Activated T-cell treated with anti-CD3 and anti-CD28 coated beads, Interleukin-2, amount 50 U/mL, for 1 hour (primary cell): ENCODE results near the gene TBC1D5.

Experiments used
- DNase-seq: peaks from one replicate; pipeline ENCODE4 v3.0.0-alpha.2; 2020

TBC1D5 gene

DNA sequence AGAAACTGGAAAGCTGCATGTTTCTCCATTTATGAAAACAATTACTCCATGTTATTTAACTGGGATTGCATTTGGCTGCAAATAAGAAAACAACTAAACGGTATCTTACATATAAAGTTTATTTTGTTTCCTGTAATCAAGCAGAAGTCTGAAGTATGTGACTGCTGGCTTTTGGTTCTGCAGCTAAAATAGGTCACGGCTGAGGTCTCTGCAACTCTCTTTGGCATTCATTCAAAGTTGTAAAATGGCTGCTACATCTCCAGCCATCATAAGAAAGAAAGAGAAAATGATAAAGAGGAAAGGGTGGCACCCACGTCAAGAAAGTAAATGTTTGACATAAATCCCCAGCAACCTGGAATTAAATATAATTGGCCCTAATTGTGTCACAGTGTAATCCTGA, 406.1 kb downstream of the TBC1D5 start:
- DNase-seq, result no peak

DNA sequence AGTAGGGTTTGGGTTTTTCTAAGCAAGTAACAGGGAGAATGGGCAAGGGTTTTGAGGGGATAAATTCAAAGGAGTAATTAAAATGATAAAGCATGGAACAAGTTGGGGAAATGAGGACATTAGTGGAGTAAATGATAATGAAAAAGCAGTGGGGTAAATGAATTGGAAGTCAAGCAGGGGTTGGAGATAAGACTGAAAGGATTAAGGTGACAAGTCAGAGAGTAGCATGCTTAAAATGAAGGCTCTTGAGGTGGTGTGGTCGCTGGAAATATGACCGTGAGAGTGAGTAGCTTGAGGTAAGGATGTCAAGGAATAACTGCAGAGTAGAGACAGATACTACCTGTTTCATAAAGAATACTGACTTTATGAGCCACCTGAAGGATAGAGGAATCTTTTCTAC, 408.5 kb downstream of the TBC1D5 start:
- no peak for DNase-seq

DNA sequence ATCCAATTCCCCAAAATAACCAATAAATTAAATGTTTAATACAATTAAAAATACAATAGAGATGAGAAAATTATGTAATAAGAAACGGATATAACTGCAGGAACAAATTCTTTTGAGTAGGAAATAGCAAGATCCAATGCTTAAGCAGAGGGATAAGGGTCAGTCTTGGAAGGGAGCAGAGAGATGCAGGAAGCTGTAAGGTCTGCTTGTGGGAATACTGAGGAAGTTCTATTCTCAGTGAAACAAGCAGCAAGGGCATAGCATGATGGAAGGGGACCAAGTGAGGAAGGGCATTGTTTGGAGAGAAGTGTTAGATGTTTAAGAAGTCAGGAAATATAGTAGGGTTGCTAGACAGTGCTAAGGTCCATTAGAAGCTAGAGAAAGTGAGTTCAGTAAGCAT, 409.0 kb downstream of the TBC1D5 start:
- no peak for DNase-seq

DNA sequence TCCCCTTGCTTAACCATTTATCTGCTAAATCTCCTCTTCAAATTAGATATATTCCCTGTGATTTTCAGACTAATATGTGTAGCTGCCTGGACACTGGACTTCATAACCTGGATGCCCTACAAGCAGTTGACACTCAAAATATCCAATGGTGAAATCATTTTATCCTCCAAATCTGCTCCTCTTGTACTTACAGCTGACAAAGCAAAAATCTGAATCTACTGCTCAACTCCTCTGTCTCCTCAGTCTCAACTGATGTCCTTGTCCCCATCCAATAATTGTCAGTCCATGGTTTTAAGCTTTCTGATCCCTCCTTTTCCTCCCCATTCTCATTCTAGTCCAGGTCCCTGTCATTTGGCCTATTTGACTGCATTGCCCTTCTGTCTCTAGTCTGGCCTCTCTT, 411.8 kb downstream of the TBC1D5 start:
- no peak for DNase-seq

DNA sequence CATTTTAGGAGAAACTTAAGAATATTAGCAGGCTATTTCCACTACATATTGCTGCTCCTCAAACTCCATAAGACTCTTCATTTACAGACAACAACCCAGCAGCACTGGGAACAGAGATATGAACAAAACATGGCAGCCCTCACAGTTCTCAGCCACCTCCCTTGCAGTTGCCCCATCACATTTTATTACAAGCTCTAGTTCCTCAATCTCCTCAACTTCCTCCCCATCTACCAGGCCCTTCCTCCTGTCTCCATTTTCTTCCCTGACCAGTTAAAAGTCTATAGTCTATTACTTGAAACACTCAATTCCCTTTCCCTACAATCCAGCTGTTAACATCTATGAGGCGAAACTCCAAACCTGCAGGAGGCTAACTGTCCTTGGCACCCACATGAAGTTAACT, 412.5 kb downstream of the TBC1D5 start:
- DNase-seq, result no peak

DNA sequence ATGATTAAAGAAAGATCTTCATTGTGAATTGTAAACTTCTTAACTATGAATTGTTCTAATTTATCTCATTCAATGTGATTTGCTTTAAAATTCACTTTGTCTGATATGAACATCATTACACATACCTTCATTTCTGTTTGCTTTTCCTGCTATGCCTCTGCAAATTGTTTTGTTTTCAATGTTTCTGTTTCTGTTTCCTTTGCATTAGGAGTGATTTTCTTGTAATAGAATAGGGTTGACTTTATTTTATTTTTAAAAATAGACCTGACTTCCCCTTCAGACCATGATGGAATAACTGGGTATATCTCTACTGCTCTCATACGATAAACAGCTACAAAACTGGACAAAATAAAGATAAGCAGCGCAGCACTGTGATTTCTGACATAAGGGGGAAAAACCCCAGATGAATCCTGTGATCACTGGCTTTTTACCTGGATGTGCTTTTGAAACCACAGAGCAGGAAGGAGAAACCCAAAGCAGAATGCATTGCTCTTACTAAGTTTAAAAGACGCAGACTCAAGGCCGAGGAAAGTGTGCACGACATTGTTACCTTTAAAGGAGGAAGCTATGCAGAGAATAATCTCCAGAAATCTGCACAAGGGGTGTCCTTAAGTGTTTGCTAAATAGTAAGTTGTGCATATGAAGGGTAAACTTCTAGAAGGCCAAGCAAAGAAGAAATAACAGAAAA, 420.2 kb downstream of the TBC1D5 start:
- DNase-seq, result no peak

DNA sequence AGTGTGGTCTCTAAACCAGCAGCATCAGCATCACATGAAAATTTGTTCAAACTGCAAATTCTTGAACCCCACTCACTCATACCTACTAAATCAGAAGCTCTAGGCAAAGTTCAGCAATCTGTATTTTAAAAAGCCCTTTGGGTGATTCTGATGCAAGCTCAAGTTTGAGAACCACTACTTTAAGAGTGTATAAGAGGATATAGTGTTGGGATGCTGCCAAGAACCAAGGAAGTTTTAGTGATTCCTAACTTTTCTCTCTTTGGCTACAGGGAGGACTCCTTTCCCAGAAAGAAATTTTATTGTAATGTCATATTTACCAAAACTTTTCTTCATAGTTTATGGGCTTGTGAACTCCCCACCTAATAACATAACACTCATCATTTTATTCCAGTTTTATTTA, 422.2 kb downstream of the TBC1D5 start:
- no peak for DNase-seq

DNA sequence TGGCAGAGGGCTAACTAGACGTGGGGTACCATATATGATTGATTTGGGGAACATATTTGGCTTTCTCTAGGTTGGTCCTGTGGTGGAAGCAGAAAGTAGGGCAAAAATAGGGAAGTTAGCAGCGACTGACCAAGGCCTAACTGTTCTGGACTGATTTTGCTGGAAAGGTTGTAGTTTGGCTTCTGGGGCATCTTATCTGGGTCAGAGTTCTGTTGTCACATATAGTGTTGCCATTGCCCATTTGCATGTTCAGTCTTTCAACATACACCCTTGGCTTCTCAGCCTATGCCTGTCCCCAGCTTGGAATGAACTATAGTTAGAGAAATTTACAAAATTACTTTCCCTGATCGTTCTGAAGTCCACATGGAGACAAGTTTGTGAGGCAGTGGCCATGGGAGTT, 426.5 kb downstream of the TBC1D5 start:
- DNase-seq, result no peak

DNA sequence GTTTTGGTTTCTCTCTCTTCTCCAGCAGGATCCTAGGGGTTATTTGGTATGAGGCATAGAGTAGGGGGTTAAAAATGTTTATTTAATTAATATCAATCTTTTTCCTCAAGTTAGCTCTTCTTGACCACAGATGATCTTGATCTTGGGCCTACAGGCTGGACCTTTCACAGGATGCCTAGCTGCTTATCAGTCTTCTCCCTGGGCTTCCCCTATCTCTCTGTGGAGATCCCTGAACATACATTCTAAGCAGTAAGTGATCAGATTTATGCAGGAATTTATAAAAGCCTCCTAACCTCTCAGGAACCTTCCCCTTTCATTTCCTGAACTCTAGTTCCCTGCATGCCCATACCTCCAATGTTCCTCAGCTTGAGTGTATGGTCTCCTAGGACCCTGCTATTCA, 428.3 kb downstream of the TBC1D5 start:
- DNase-seq, result no peak

DNA sequence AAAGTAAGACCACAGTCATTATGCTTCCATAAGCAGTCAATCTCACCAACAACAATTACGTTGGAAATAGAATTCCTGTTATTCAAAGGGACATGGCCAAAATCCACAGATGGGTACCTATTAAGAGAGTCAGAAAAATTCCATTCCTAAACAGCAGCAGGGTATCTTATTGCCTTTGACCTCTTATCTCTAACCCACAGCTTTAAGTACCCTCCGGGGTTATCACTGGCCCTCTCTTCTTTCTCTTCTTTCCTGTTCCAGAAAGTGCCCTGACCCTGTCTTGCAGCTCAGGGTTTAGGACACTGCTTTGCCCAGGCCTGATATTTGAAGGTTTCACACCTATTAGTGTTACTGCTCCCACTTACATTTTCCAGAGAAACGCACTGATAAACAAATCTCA, 428.7 kb downstream of the TBC1D5 start:
- DNase-seq, result no peak

DNA sequence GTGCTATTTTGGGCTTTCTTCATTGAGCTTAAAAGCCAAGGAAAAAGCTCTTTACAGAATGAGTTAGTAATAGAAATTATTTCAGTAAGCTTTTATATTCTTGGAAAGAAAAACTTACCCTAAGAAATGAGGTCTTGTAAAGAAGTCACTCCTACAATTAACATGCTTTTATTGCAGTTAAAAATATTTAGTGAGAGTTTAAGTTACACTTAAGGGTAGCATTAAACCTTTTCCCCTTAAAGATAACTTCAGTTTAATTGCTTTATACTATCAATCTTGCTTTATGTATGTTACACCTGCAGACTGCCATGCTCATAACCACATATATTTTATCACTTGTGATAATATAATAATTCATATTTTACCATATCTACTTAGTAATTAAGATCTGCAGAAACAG, 431.4 kb downstream of the TBC1D5 start:
- DNase-seq, result no peak

DNA sequence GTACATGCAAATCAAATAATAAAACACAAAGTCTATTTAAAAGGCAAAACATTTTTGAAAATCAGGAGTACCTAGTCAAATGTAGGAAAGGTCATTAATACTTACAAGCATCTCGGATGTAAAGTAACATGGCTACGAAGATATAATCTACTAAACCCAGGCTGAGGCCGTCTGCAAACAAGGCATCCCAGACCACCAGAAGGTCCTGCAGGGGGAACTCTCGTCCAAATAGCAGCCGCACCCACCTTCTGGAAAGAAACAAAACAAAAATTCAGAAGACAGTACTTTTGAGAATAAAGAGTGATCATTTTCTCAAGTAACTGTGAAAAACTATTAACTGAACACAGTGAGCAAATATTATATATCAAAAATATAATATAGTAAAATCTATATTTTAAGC, 434.5 kb downstream of the TBC1D5 start:
- DNase-seq, result no peak

DNA sequence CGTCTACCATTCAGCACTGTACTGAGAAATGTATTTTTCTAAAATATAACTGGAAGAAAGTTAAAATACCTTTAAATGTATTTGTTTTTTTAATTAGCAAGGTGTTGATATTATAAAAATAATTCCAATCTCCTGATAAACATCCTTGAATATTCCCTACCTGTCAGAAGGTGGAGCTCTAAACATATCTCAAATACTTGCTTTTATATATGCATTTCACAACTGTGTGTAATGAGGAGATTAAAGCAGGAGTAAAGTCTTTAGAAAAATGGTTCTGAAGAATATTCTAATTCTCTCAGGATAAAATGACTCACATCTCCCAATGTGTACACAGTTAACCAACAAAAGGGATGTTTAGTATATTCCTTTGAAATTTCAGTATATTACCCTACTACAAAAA, 434.9 kb downstream of the TBC1D5 start:
- DNase-seq, result no peak

DNA sequence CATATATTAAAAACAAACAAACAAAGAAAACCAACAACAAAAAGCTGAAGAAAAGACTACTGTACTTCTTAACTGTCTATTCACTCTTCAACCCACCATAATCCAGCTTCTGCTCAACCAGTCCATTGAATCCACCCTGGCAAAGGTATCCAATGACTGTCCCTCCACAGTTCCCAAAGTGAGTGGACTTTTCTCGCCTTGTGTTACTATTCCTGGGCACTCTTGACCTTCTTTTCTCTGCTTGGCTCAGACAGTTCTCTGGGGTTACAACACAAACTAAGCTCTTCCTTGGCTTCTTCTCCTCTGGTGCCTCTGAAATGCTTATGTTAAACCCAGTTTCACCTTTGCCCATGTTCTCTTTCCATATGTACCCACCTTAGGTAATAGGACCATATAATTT, 437.5 kb downstream of the TBC1D5 start:
- no peak for DNase-seq

DNA sequence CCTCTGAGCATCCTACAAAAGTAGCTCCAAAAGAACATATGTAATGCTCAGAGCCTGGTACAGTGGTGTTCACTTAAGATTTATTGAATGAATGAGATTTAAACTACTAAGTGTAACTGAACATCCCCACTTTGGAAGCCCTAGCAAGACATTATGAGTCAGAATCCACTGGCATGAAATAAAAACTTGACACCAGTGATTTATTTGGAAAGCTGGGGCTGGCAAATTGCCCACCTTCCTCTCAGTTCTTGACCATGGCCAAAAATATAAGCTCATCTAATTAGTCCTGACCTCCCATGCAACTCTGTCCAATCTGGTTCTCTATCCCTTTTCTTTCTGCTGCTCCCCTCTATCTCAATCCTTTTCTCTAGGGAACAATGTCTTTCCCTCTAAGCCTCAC, 439.7 kb downstream of the TBC1D5 start:
- no peak for DNase-seq

DNA sequence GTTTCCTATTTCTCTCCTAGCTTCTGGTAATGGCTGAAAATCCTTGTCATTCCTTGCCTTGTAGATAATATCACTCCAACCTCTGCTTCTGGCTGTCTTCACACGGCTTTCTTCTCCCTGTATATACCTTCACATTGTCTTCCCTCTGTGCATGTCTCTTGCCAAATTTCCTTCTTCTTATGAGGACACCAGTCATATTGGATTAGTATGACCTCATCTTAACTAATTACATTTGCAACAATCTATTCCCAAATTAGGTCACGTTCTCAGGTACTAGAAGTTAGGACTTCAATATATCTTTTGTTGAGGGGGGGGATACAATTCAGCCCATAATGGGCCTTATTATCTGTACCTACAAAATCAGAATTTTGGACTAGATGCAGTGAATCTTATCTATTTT, 440.3 kb downstream of the TBC1D5 start:
- no peak for DNase-seq

DNA sequence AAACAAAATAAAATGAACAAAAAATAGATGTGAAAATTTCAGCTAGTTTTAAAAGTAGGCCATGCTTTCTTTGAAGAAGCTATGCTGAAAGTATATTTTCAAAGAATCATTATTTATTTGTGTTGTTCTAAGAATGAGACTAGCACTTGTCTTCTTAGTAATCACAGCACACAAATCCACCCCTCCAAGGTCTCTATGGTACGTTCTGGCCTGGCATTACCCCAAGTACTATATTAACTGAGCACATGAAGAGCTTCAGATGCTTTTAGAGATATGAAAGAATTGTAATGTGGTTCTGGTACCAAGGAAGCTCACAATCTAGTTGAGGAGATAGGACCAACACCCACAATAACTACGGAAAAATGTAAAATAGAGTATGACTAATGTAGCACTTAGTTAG, 441.2 kb downstream of the TBC1D5 start:
- no peak for DNase-seq

DNA sequence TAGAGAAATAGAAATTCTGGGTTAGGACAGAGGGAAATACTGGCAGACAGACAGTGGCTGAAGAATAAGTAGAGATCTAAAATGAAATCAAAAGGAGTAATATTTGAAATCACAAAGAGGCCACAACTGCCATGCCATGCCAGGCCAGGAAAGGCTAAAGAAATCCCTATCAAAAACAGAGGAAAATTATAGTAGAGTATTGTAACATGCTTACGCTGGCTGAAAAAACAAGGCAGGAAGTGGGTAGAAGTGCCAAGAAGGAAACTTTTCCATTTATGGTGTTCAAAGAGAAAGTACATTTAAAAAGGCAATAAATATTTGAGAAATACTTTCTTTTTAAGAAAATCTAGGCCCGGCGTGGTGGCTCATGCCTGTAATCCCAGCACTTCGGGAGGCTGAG, 442.0 kb downstream of the TBC1D5 start:
- DNase-seq, result no peak

DNA sequence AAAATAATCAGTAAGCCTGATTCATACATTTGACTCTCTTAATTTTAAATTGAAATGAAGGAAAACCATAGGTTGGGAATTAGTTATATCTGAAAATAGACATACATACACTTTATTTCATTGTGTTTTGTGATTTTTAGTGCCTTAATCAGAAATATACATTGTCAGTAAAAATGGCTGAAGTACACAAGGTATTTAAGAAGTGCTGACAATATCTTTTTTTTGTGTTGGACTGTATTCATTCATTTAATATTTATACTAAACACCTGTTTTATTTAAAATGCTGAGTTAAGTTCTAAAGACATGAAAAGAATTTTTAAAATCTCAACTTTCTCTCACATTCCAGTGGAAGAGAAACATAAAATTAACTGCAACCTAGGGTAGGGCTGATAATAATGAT, 444.4 kb downstream of the TBC1D5 start:
- no peak for DNase-seq

DNA sequence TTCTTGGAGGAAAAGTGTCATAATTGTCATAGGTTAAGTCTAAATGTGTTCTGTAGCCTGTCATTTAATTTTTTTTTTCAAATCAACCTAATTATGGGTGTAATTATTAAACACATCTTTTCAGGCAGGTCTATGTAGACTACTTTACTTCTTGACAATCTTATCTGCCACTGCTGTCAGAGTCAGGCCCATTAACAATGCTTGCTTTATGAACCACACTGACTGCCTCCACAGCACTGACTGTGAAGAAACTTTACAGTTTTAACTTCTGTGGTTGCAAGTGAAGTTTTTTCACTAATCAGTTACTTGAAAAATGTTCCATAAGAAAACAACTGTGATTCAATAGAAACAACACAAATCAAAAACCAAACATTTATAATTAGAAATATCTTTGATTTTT, 449.9 kb downstream of the TBC1D5 start:
- DNase-seq, result no peak

DNA sequence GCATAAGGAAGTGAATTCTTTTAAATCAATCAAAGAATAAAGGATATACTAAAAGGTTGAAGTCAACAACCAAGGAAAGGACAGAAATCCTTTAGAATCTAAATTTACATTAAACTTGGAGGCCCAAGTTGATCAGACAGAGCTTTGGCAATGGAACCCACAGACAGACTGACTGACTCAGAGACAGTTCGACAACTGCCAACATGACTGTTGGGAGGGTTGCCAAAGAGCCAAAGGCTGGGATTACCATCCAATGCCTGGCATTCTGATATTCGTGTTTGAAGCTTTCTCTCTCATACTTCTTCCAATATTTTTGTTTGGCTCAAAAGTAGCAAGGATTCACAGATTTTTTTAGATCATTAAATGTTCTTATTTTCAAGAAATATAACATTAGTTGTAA, 451.5 kb downstream of the TBC1D5 start:
- no peak for DNase-seq

DNA sequence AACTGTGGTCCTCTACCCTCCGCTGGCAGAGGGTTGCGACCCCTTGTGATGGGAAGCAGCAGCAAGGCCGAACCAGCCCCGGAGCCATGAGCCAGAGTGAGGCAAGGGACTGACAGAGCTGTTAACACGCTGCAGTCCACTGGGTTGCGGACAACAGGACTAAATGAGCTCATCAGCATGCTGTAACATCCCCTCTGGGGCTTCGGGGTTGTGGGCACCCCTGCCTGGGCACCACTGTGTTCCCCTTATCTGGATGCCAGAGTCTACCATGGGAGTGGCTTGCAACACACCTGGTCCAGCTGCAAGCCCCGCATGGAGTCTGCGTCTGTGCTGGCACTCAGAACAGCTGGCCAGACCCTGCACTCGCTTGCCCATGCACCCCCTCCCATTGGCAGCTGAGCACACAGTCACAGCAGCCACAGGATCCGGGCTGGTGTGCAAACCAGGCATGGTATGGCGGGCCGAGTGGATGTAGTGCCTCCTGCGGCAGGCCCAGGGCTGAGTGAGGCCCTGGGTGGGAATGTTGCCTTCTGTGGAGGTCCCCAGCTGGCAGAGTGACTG, 453.5 kb downstream of the TBC1D5 start:
- no peak for DNase-seq

DNA sequence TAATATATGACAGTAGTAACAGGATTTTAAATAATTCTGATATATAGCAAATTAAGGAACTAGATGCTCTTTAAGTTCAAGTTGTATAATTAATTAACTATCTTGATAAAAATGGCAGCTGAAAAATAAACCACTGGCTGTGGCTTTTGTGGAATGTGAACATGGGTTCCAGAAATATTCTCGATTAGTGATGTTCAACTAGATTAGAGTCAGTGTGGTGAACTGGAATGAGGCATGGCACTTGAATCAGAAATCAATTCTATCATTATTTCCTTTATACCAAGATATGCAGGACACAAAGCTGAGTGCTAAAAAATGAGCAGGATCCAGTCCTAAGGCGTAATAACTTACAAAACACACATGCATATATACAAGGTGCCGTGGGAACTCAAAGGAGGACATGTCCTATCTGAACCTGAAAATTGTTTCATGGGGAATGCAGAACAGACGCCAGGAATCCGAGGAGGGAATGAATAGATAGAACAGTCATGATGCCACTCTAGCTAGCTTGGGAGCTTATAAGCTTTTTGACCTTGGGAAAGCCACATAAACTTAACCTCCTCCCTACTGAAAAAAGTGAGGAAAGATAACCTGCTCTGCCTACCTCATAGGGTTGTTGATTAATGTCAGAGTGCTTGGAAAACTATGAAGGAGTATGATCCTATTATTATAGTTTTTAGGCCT, 455.3 kb downstream of the TBC1D5 start:
- DNase-seq, result no peak

DNA sequence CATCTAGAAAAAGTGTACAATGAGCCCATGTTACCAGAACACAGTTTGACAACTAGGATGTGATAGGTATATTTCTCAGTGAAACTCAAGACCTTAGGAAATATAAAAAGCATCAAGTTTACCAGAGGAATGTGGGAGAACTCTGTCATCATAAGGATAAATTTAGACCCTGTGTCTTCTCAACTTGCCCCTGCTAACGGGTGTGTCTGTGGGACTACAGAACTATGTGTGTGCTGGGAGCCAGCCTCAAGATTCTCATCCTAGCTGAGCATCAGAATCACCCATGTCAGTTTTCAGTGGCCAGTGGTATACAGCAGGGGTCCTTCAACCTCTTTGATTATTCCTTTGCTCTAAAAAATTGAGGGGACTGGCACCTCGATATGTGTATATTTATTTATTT, 464.4 kb downstream of the TBC1D5 start:
- no peak for DNase-seq

DNA sequence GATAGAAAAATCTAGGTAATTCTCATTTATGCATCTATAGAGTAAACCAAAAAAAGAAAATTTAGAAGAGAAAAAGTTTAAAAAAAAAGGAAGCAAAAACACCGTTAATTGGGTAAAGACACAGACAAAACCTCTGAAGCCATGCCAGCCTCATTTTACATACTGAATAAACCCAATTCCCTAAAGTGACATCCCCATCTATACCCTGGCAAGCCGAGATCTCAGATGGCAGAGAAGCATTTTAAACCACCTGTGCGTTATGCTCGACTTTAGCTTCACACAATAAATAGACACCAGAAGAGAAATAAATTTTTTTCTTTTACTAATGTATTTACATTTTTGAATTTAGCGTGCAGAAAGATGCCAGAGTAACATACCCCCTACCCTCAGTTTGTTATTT, 475.6 kb downstream of the TBC1D5 start:
- no peak for DNase-seq
